Bladder microvascular endothelial cell (primary cell): ENCODE results near the gene TGFBR1. TPM values are rescaled to one million over a fixed set of nuclear protein-coding genes. Genes with fewer than 3 reads are reported as not detected.

Experiments used
- total RNA-seq: library from RNA; depleted of rRNA; stranded (reverse); fragments of >200 nt; gene quantifications from 2 replicates; pipeline ENCODE4 v1.2.3, GENCODE V29; 2014

TGFBR1 gene
- total RNA-seq = 10.7 and 23.7 TPM in 2 replicates

GRCh38 chr9:99104459-99105151 lies at the start of gene TGFBR1:
Gene TGFBR1 (plus strand): TSS chr9:99105113. CDS start chr9:99105206, 93 bp downstream.

Other genes with a start within 250 kb of the TGFBR1 start
- 18.3 and 28.2 TPM in 2 replicates for gene COL15A1, start 161.2 kb upstream of the TGFBR1 start, total RNA-seq
- gene ALG2, start 116.8 kb downstream of the TGFBR1 start, total RNA-seq = 27.5 and 49.2 TPM in 2 replicates
- gene SEC61B, start 117.2 kb downstream of the TGFBR1 start, total RNA-seq = 49.2 and 58.4 TPM in 2 replicates